A549 (cell line): ENCODE data around the gene NAT16. TPM values are rescaled to one million over a fixed set of nuclear protein-coding genes. Genes with fewer than 3 reads are reported as not detected.

Experiments
- ATAC-seq, 2 experiments: fragments of 200-7000 bp in 1 of 2; fragments of >200 bp in 1 of 2; cut with Nextera tagmentation in 1 of 2; cut with Tn5 transposase in 1 of 2; 3 replicates each; pipeline versions ENCODE4 v1.8.0 to v1.9.1; 2018 to 2020; ENCODE audit warnings: mild to moderate bottlenecking in 1 of 2, moderate library complexity in 1 of 2
- CTCF ChIA-PET: fragments of 300-600 bp; sonication (Branson Sonifier 250); formaldehyde crosslinking; extraction: SDS; loops from one replicate; lab custom pipeline; 2021; ENCODE audit warnings: antibody characterized with exemption, inconsistent platforms; lab: Yijun Ruan, JAX
- POLR2A ChIA-PET: fragments of 350-600 bp; formaldehyde crosslinking; extraction: SDS; loops from one replicate; lab custom pipeline; 2021; ENCODE audit warnings: antibody characterized with exemption, inconsistent platforms; lab: Yijun Ruan, JAX
- DNase-seq, 2 experiments: peaks; one replicate each; pipeline versions ENCODE4 v3.0.0 to v3.0.0-alpha.2; 2011 to 2016; ENCODE audit warnings: low read depth in 1 of 2, low spot score in 1 of 2
- FAIRE-seq: peaks from 2 replicates; lab custom pipeline; 2011; peaks lifted over from hg19 to GRCh38; lab: Jason Lieb, UNC
- H3K27ac ChIP-seq, 2 experiments: fragments of >200 bp; sonication (Bioruptor Twin); formaldehyde crosslinking; 3 replicates each; pipeline ENCODE4 v1.5.1; 2016 to 2017
- H3K4me1 ChIP-seq: fragments of >200 bp; sonication (Bioruptor Twin); formaldehyde crosslinking; 3 replicates; pipeline ENCODE4 v1.6.1; 2016
- H3K4me2 ChIP-seq: fragments of >200 bp; sonication (Bioruptor Twin); formaldehyde crosslinking; 3 replicates; pipeline ENCODE4 v1.6.1; 2016
- H3K4me3 ChIP-seq: fragments of >200 bp; sonication (Bioruptor Twin); formaldehyde crosslinking; 3 replicates; pipeline ENCODE4 v1.5.1; 2016
- H3K9me3 ChIP-seq: fragments of >200 bp; sonication (Bioruptor Twin); formaldehyde crosslinking; 3 replicates; pipeline ENCODE4 v1.6.1; 2016
- ATOH8 ChIP-seq: fragments of 250-450 bp; sonication (Bioruptor Pico); IDR thresholded peaks from 2 replicates; pipeline ENCODE4 v1.5.0; 2020; ENCODE audit warnings: low read depth, mild to moderate bottlenecking, moderate library complexity
- CBX2 ChIP-seq: fragments of 200-600 bp; sonication (generic); IDR thresholded peaks from 2 replicates; pipeline ENCODE4 v1.6.1; 2016; ENCODE audit warnings: low read depth, mild to moderate bottlenecking, borderline replicate concordance
- CHD4 ChIP-seq: fragments of 200-600 bp; sonication (generic); IDR thresholded peaks from 2 replicates; pipeline ENCODE4 v1.6.1; 2016; ENCODE audit warnings: antibody characterized with exemption, mild to moderate bottlenecking, borderline replicate concordance
- E2F6 ChIP-seq: IDR thresholded peaks from 2 replicates; pipeline ENCODE4 v1.6.1; 2012; ENCODE audit warnings: low read depth, borderline replicate concordance
- FOSB ChIP-seq: fragments of 250-450 bp; sonication (Bioruptor Pico); IDR thresholded peaks from 2 replicates; pipeline ENCODE4 v1.5.0; 2020; ENCODE audit warnings: mild to moderate bottlenecking, moderate library complexity
- FOXS1 ChIP-seq: fragments of 250-450 bp; sonication (Bioruptor Pico); IDR thresholded peaks from 2 replicates; pipeline ENCODE4 v1.5.0; 2020; ENCODE audit warnings: mild to moderate bottlenecking, moderate library complexity
- HOXA7 ChIP-seq: fragments of 250-450 bp; sonication (Bioruptor Pico); IDR thresholded peaks from 2 replicates; pipeline ENCODE4 v1.5.0; 2020; ENCODE audit warnings: mild to moderate bottlenecking, moderate library complexity
- HOXB5 ChIP-seq: fragments of 250-450 bp; sonication (Bioruptor Pico); IDR thresholded peaks from 2 replicates; pipeline ENCODE4 v1.5.0; 2020; ENCODE audit warnings: mild to moderate bottlenecking, moderate library complexity
- MAX ChIP-seq: IDR thresholded peaks from 2 replicates; pipeline ENCODE4 v1.6.1; 2012
- PBX3 ChIP-seq: IDR thresholded peaks from 2 replicates; pipeline ENCODE4 v1.6.1; 2012
- ZFP36 ChIP-seq: fragments of 450-650 bp; IDR thresholded peaks from 2 replicates; pipeline ENCODE4 v1.6.1; 2014; ENCODE audit warnings: borderline replicate concordance; ENCODE audit not compliant: partially characterized antibody
- WGBS: methylation state at CpG from one replicate; pipeline ENCODE4 v1.1.6; 2017; ENCODE audit errors: missing lambda C conversion rate; 5-methylcytosine and 5-hydroxymethylcytosine counted together
- polyA plus RNA-seq, 4 experiments: library from polyadenylated mRNA; depleted of rRNA in 3 of 4; stranded (reverse); fragments of >200 nt; fragmentation: RNase III in 1 of 4; extraction: RNeasy Plus Mini Kit Qiagen cat#74134 plus additional on column Dnase treatment in 1 of 4; gene quantifications; 2 replicates in 3 of 4; 3 replicates in 1 of 4; pipeline ENCODE4 v1.2.3, GENCODE V29; 2011 to 2017

NAT16 gene
- polyA plus RNA-seq, 2 of the 4 experiments (the other 2 are of a cell fraction) = 0.05 to 0.12 TPM

- H3K4me3 ChIP-seq = no peak overlapping the region; the same call in 2 of the 3 replicates
- DNase-seq (no peak), FAIRE-seq (no peak), ATAC-seq (no peak)
- ChIA-PET CTCF (interaction anchor here (0.8 to 6.7 kb wide), 10 partner anchors 9 to 280 kb away, joined by 3 to 68 read pairs (median 4); partner anchors contain the start of gene MOGAT3), POLR2A (interaction anchor here (0.6 to 1.7 kb wide), 4 partner anchors 8 to 299 kb away, joined by 3 to 16 read pairs (median 4); partner anchors contain the start of genes SRRT and VGF)
- WGBS = 75% methylated on average over 27 of the region's 28 CpGs
- H3K27ac ChIP-seq = peak overlapping the region in 1 of 2 experiments; percentile 80; a peak in 1 of 6 replicates
- H3K4me2 ChIP-seq = no peak overlapping the region
- H3K4me1 ChIP-seq = peaks cover 47% of the 10 kb centered on the region
- H3K9me3 ChIP-seq = no peaks in the 10 kb centered on the region
- TF ChIP-seq FOXS1 (CRISPR knock-in tag) (no peak), HOXB5 (CRISPR knock-in tag) (no peak), FOSB (CRISPR knock-in tag) (no peak), MAX (no peak)
- TF ChIP-seq, all 56 proteins: peak for 0
Measured at GRCh38 chr7:101174322-101174854, 5.7 kb downstream of the NAT16 start.

GRCh38 chr7:101173752-101174244 lies 6.3 kb downstream of the NAT16 start:
- H3K4me1 ChIP-seq = peaks cover 49% of the 10 kb centered on the region
- H3K27ac ChIP-seq = peak overlapping the region; percentile 52 to 80; a peak in 5 of 6 replicates
- POLR2A ChIA-PET = interaction anchor here (0.6 to 1.7 kb wide), 4 partner anchors 9 to 299 kb away, joined by 3 to 16 read pairs (median 4); partner anchors contain the start of genes SRRT and VGF
- H3K4me2 ChIP-seq = peak overlapping the region; percentile 97
- peak; percentile 59 to 81 for DNase-seq
- TF ChIP-seq ZFP36 = peak; percentile 52
- peak; percentile 36; the same call in 1 of the 2 replicates for TF ChIP-seq ATOH8 (CRISPR knock-in tag)
- TF ChIP-seq CBX2 = no peak
- peak overlapping the region; percentile 33 for H3K4me3 ChIP-seq
- H3K9me3 ChIP-seq = no peaks in the 10 kb centered on the region
- peak; percentile 57 to 70 for ATAC-seq
- CTCF ChIA-PET = interaction anchor here (0.5 to 6.7 kb wide), 11 partner anchors 10 to 349 kb away, joined by 3 to 68 read pairs (median 4); partner anchors contain the start of gene MOGAT3
- 10% methylated on average over 16 of the region's 16 CpGs for WGBS
- FAIRE-seq = no peak

- peaks cover 55% of the 10 kb centered on the region for H3K4me1 ChIP-seq
- ChIA-PET POLR2A (interaction anchor here (1.0 to 1.7 kb wide), 3 partner anchors 8 to 298 kb away, joined by 3 to 16 read pairs (median 4); partner anchors contain the start of genes SRRT and VGF), CTCF (interaction anchor here (0.5 to 6.7 kb wide), 8 partner anchors 11 to 350 kb away, joined by 3 to 68 read pairs (median 4); partner anchors contain the start of gene MOGAT3)
- FAIRE-seq = no peak
- DNase-seq = peak in 1 of 2 experiments; percentile 69
- peak; percentile 48 to 55 for ATAC-seq
- no peaks in the 10 kb centered on the region for H3K9me3 ChIP-seq
- peak overlapping the region; percentile 33 for H3K4me3 ChIP-seq
- H3K4me2 ChIP-seq = peak overlapping the region; percentile 97
- peak overlapping the region; percentile 52 to 80; a peak in 5 of 6 replicates for H3K27ac ChIP-seq
- WGBS = 19% methylated on average over 31 of the region's 53 CpGs
- peak; percentile 64 for TF ChIP-seq E2F6
- 0 out of 2 replicates have a peak, but pooled peaks have one; percentile 28 for TF ChIP-seq PBX3
- TF ChIP-seq HOXA7 (CRISPR knock-in tag) = no peak
- TF ChIP-seq MAX = peak; percentile 71
- TF ChIP-seq CHD4 = no peak
- TF ChIP-seq, all 56 proteins: peak for 3
Measured at GRCh38 chr7:101172854-101173751, 7.0 kb downstream of the NAT16 start.
